GM23248 (cell line): ENCODE measurements around the gene WDR27. TPM values are rescaled to one million over a fixed set of nuclear protein-coding genes. Genes with fewer than 3 reads are reported as not detected.
A peak's percentile ranks its signal among the peaks of the same experiment; 100 is the strongest.

Experiments used
- DNase-seq: peaks from one replicate; pipeline ENCODE4 v3.0.0-alpha.2; 2015
- H2AFZ ChIP-seq: fragments of 200-600 bp; sonication (generic); 2 replicates; pipeline ENCODE4 v1.6.1; 2016; ENCODE audit warnings: antibody characterized with exemption
- H3F3A ChIP-seq: fragments of 200-600 bp; sonication (generic); 2 replicates; pipeline ENCODE4 v1.6.1; 2016; ENCODE audit warnings: mild to moderate bottlenecking, antibody characterized with exemption, mixed run types; ENCODE audit not compliant: insufficient read depth
- H3K27ac ChIP-seq: fragments of 200-600 bp; sonication (generic); 2 replicates; pipeline ENCODE4 v1.5.1; 2016; ENCODE audit warnings: mild to moderate bottlenecking
- H3K27me3 ChIP-seq: fragments of 200-600 bp; sonication (generic); replicated peaks from 2 replicates; pipeline ENCODE4 v1.6.1; 2016; ENCODE audit warnings: mild to moderate bottlenecking; ENCODE audit not compliant: insufficient read depth
- H3K36me3 ChIP-seq: fragments of 200-600 bp; sonication (generic); 2 replicates; pipeline ENCODE4 v1.6.1; 2016; ENCODE audit warnings: low read depth, mild to moderate bottlenecking
- H3K4me1 ChIP-seq: fragments of 200-600 bp; sonication (generic); 2 replicates; pipeline ENCODE4 v1.6.1; 2016; ENCODE audit warnings: mild to moderate bottlenecking; ENCODE audit not compliant: insufficient read depth
- H3K4me2 ChIP-seq: fragments of 200-600 bp; sonication (generic); one replicate; pipeline ENCODE4 v1.6.1; 2016; ENCODE audit warnings: mild to moderate bottlenecking; ENCODE audit not compliant: unreplicated experiment
- H3K4me3 ChIP-seq: fragments of 200-600 bp; sonication (generic); 2 replicates; pipeline ENCODE4 v1.5.1; 2016; ENCODE audit warnings: mild to moderate bottlenecking
- H3K79me2 ChIP-seq: fragments of 200-600 bp; sonication (generic); 2 replicates; pipeline ENCODE4 v1.6.1; 2016; ENCODE audit warnings: mild to moderate bottlenecking; ENCODE audit not compliant: insufficient read depth
- H3K9ac ChIP-seq: fragments of 200-600 bp; sonication (generic); 2 replicates; pipeline ENCODE4 v1.6.1; 2016; ENCODE audit warnings: mild to moderate bottlenecking
- H3K9me2 ChIP-seq: fragments of 200-600 bp; sonication (generic); 2 replicates; pipeline ENCODE4 v1.6.1; 2016; ENCODE audit warnings: mixed run types, mild to moderate bottlenecking, moderate library complexity; ENCODE audit not compliant: insufficient read depth
- H3K9me3 ChIP-seq: fragments of 200-600 bp; sonication (generic); one replicate; pipeline ENCODE4 v1.6.1; 2017; ENCODE audit warnings: low read depth
- H4K20me1 ChIP-seq: fragments of 200-600 bp; sonication (generic); 2 replicates; pipeline ENCODE4 v1.6.0; 2016; ENCODE audit not compliant: insufficient read depth
- EZH2 ChIP-seq: fragments of 200-600 bp; sonication (generic); IDR thresholded peaks from 2 replicates; pipeline ENCODE4 v1.6.1; 2018; ENCODE audit warnings: antibody characterized with exemption, mild to moderate bottlenecking; ENCODE audit not compliant: insufficient read depth, poor library complexity, severe bottlenecking
- EZH2phosphoT487 ChIP-seq: fragments of 200-600 bp; sonication (generic); IDR thresholded peaks from 2 replicates; pipeline ENCODE4 v1.6.1; 2018; ENCODE audit warnings: antibody characterized with exemption, moderate library complexity, mild to moderate bottlenecking, low read depth; ENCODE audit not compliant: insufficient read depth
- WGBS, 2 experiments: methylation state at CpG; one replicate each; pipeline ENCODE4 v1.1.6; 2015 to 2017; ENCODE audit warnings: low lambda C conversion rate in 2 of 2, low coverage in 1 of 2; ENCODE audit errors: missing lambda C conversion rate in 2 of 2; 5-methylcytosine and 5-hydroxymethylcytosine counted together
- in situ Hi-C: fragments of 300-500 bp; cut with MboI; formaldehyde crosslinking; loops from 2 replicates; pipeline ENCODE4 v1.15.0; 2020
- polyA plus RNA-seq: library from polyadenylated mRNA; unstranded; fragments of >200 nt; fragmentation: Nextera tagmentation; extraction: Ambion mirVana; gene quantifications from 2 replicates; pipeline ENCODE4 v1.2.1, GENCODE V29; 2016
- total RNA-seq: library from RNA; depleted of rRNA; stranded (reverse); fragments of >200 nt; shearing (Covaris generic); gene quantifications from 2 replicates; pipeline ENCODE4 v1.2.3, GENCODE V29; 2014

Gene WDR27
- total and polyA plus RNA-seq, 2 experiments from 2014 or later = 9.2 to 9.3 TPM

GRCh38 chr6:169545982-169546381 lies 155.8 kb downstream of the WDR27 start:
- H3K27me3 ChIP-seq = no peaks in the 10 kb centered on the region
- H3K4me2 ChIP-seq = no peak overlapping the region
- DNase-seq = peak; percentile 47
- no peaks in the 10 kb centered on the region; the same call in 1 of the 2 replicates for H3K4me1 ChIP-seq
- WGBS, 2 experiments = 77 to 84% methylated on average over 6 of the region's 6 CpGs
- no peaks in the 10 kb centered on the region for H3F3A ChIP-seq
- no peaks in the 10 kb centered on the region; the same call in 1 of the 2 replicates for H3K9me2 ChIP-seq
- no peaks in the 10 kb centered on the region for H4K20me1 ChIP-seq
- in situ Hi-C loops = no loop called here
- H3K79me2 ChIP-seq = no peaks in the 10 kb centered on the region
- H2AFZ ChIP-seq = no peak overlapping the region
- no peaks in the 10 kb centered on the region for H3K36me3 ChIP-seq
- no peak overlapping the region for H3K27ac ChIP-seq
- H3K4me3 ChIP-seq = no peak overlapping the region
- no peak overlapping the region for H3K9ac ChIP-seq
- no peaks in the 10 kb centered on the region for H3K9me3 ChIP-seq
- TF ChIP-seq EZH2phosphoT487 (no peak), EZH2 (no peak)

DNA sequence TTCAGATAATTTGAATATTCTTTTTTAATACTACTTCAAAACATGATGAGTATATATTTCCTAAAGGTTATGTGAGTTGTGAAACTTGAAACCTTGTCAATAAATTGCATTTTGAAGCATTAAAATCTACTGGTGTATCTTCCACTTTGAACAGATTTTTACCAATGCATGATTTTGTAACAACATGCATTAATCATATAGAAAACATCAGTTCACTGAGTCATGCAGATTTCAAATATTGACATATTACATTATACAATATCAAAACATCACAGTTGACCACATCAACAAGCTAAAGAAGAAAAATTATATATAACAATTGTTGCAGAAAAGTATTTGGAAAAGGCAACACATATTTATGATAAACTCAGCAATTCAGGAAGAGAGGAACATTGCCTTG lies 158.1 kb downstream of the WDR27 start:
- H3K9me2 ChIP-seq = no peaks in the 10 kb centered on the region; the same call in 1 of the 2 replicates
- H3K4me2 ChIP-seq = no peak overlapping the region
- no peak overlapping the region for H2AFZ ChIP-seq
- no peaks in the 10 kb centered on the region for H3K9me3 ChIP-seq
- no peaks in the 10 kb centered on the region for H3K36me3 ChIP-seq
- no peak overlapping the region for H3K4me3 ChIP-seq
- in situ Hi-C loops = no loop called here
- no peaks in the 10 kb centered on the region for H4K20me1 ChIP-seq
- DNase-seq = no peak
- no peak overlapping the region for H3K27ac ChIP-seq
- no peaks in the 10 kb centered on the region; the same call in 1 of the 2 replicates for H3K4me1 ChIP-seq
- no peak overlapping the region for H3K9ac ChIP-seq
- no peaks in the 10 kb centered on the region for H3K27me3 ChIP-seq
- no peaks in the 10 kb centered on the region for H3K79me2 ChIP-seq
- no peak for TF ChIP-seq EZH2phosphoT487
- TF ChIP-seq EZH2 = no peak
- H3F3A ChIP-seq = no peaks in the 10 kb centered on the region

GRCh38 chr6:169542491-169542890 lies 159.3 kb downstream of the WDR27 start:
- in situ Hi-C loops = no loop called here
- Histone ChIP-seq H3K27me3 (no peaks in the 10 kb centered on the region), H4K20me1 (no peaks in the 10 kb centered on the region), H3K36me3 (no peaks in the 10 kb centered on the region), H3K9me3 (no peaks in the 10 kb centered on the region), H3K9ac (no peak overlapping the region), H3K9me2 (no peaks in the 10 kb centered on the region; the same call in 1 of the 2 replicates), H3K4me1 (no peaks in the 10 kb centered on the region; the same call in 1 of the 2 replicates), H3K27ac (no peak overlapping the region), H3K4me2 (no peak overlapping the region), H3K4me3 (no peak overlapping the region), H2AFZ (no peak overlapping the region), H3K79me2 (no peaks in the 10 kb centered on the region), H3F3A (no peaks in the 10 kb centered on the region)
- DNase-seq = no peak
- TF ChIP-seq EZH2 = no peak
- no peak for TF ChIP-seq EZH2phosphoT487
- 67 to 86% methylated on average over 1 of the region's 1 CpG for WGBS, 2 experiments

DNA sequence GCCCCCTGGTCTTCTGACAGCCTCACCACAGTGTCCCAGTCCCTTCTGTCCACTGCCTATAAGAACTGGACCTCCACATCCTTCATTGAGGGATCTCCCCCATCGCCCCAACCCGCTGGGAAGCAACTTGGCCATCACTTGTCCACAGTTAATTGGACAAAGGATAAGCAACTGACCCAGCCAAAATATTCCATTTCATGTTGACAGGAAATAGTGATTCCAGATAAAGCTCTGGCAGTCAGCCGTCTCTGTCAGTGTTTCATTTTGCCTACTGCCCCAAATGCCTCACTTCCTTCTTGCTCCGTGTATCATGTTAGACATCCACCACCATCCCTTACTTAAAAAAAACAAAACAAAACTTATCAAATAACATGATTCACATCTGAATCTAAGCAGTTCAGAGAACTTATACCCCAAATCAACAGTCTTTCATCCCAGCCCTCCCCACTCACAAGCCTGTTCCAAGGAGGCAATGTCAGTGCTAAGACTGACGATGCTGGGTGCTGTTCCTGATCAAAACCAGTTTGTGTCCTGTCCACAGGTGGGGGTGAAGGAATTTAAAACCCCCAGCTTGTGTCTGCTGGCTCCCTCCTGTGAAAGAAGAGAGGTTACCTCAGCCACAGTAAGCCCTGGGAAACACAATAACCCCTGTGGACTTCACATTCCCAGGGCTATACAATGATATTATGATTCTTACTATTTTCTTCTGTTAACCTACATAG lies 162.5 kb downstream of the WDR27 start:
- H3K36me3 ChIP-seq = no peaks in the 10 kb centered on the region
- no peaks in the 10 kb centered on the region for H3K27me3 ChIP-seq
- H3K9ac ChIP-seq = no peak overlapping the region
- H3K9me3 ChIP-seq = no peaks in the 10 kb centered on the region
- peaks cover 9% of the 10 kb centered on the region for H3K4me1 ChIP-seq
- no peak overlapping the region for H2AFZ ChIP-seq
- in situ Hi-C loops = no loop called here
- no peak overlapping the region for H3K4me2 ChIP-seq
- no peaks in the 10 kb centered on the region; the same call in 1 of the 2 replicates for H3K9me2 ChIP-seq
- no peak for TF ChIP-seq EZH2
- no peak for TF ChIP-seq EZH2phosphoT487
- 77% methylated on average over 5 of the region's 5 CpGs for WGBS, 2 experiments
- no peak overlapping the region for H3K4me3 ChIP-seq
- H3K79me2 ChIP-seq = no peaks in the 10 kb centered on the region
- peak; percentile 16 for DNase-seq
- H3K27ac ChIP-seq = no peak overlapping the region
- H4K20me1 ChIP-seq = no peaks in the 10 kb centered on the region
- H3F3A ChIP-seq = peaks cover 9% of the 10 kb centered on the region
